ENCODE results near the gene NMRK2. TPM values are rescaled to one million over a fixed set of nuclear protein-coding genes. Genes with fewer than 3 reads are reported as not detected.
A peak's percentile ranks its signal among the peaks of the same experiment; 100 is the strongest.

Gene NMRK2
- polyA plus RNA-seq, 3 donors: not detected

- H3K9me3 ChIP-seq (replicated peaks in 1 of 2; ENCODE audit: control insufficient read depth in 1 of 2, insufficient read depth in 1 of 2, low read length in 2 of 2): no peaks in the 10 kb centered on the region
- H3K27me3 ChIP-seq (ENCODE audit: control insufficient read depth in 2 of 2, insufficient read depth in 2 of 2, low read length in 2 of 2): no peaks in the 10 kb centered on the region
- no peak overlapping the region for H3K4me3 Mint-ChIP-seq
- H3K27ac Mint-ChIP-seq: no peak overlapping the region
- H3K4me1 Mint-ChIP-seq: peaks cover 2% of the 10 kb centered on the region
- peaks cover 29% of the 10 kb centered on the region for H4K20me1 ChIP-seq (ENCODE audit: insufficient read depth, low read length)
- H3K4me3 ChIP-seq (replicated peaks in 1 of 3; ENCODE audit: low read depth in 2 of 3, low read length in 3 of 3): no peak overlapping the region
- no peak overlapping the region for H3K27ac ChIP-seq (ENCODE audit: low read depth in 1 of 2, low read length in 2 of 2)
- no peak for TF ChIP-seq CTCF (IDR thresholded peaks at IDR 0.05)
- no peaks in the 10 kb centered on the region for H3K4me1 ChIP-seq (ENCODE audit: control insufficient read depth in 1 of 2, insufficient read depth in 2 of 2, low read length in 2 of 2)
- H3K9me3 Mint-ChIP-seq: peaks cover 0 to 2% (median 0%) of the 10 kb centered on the region in 7 donors
- H3K36me3 ChIP-seq (replicated peaks in 1 of 2; ENCODE audit: control insufficient read depth in 1 of 2, insufficient read depth in 2 of 2, low read length in 2 of 2): peaks cover 83 to 97% of the 10 kb centered on the region in 2 donors
- DNase-seq: no peak
- H3K4me2 ChIP-seq (replicated peaks; ENCODE audit: extremely low read depth, low read length, poor library complexity, severe bottlenecking): no peak overlapping the region
- 98% methylated on average over 30 of the region's 35 CpGs for WGBS (ENCODE audit: insufficient coverage)
- H3K36me3 Mint-ChIP-seq: peaks cover 59 to 89% of the 10 kb centered on the region in 2 donors
- H3K79me2 ChIP-seq (ENCODE audit: insufficient read depth, low read length): peaks cover 22% of the 10 kb centered on the region
- no peak overlapping the region for H2AFZ ChIP-seq (ENCODE audit: insufficient read depth, low read depth, low read length, poor library complexity, severe bottlenecking)
- no peaks in the 10 kb centered on the region for H3K27me3 Mint-ChIP-seq (ENCODE audit: low read depth in 3 of 3)
- intact Hi-C loops (cut with micrococcal nuclease): no loop called here
- H3K9ac ChIP-seq (ENCODE audit: insufficient read depth, low read length, poor library complexity, severe bottlenecking): no peak overlapping the region
Observed at GRCh38 chr19:3963458-3964255, 30.8 kb downstream of the NMRK2 start.

DNA sequence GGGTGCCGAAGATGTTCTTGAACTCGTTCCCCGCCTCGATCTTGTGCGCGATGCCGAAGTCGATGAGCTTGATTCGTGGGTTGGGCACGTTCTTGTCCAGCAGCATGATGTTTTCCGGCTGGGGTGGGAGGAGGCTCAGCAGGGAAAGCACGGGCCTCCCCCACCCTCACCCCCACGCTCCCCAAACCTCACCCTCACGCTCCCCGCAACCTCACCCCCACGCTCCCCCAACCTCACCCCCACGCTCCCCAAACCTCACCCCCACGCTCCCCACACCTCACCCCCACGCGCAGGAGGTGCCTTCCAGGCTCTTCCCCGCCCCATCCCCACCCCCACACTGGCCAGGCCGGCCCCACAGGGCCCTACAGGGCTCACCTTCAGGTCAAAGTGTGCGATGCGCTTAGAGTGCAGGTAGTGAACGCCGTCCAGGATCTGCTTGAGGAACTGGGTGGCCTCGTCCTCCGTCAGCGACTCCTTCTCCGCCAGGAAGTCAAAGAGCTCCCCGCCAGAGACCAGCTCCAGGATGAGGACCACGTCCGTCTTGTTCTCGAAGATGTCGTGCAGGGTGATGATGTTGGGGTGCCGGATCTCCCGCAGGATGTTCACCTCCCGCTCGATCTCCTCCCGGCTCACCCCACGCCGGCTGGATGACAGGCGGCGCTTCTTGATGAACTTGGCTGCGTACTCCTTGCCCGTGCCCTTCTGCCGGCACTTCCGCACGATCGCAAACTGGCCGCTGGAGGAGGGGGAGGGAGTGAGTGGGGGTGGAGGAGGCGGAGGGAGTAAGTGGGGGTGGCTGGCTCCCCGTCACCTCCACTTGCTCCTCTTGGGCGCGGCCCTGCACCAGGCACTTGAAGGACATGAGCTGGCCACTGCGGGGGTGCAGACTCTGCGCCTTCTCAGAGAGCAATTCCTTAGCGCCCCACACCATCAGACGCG lies 31.7 kb downstream of the NMRK2 start:
- H3K9me3 Mint-ChIP-seq: peaks cover 0 to 2% (median 0%) of the 10 kb centered on the region in 7 donors
- H3K36me3 ChIP-seq (replicated peaks in 1 of 2; ENCODE audit: control insufficient read depth in 1 of 2, insufficient read depth in 2 of 2, low read length in 2 of 2): peaks cover 86 to 97% of the 10 kb centered on the region in 2 donors
- H3K4me3 Mint-ChIP-seq: no peak overlapping the region

More for the DNA sequence above, 31.7 kb downstream of the NMRK2 start:
- H3K36me3 Mint-ChIP-seq: peaks cover 65 to 95% of the 10 kb centered on the region in 2 donors
- Histone ChIP-seq H3K27ac (ENCODE audit: low read depth in 1 of 2, low read length in 2 of 2) (no peak overlapping the region), H4K20me1 (ENCODE audit: insufficient read depth, low read length) (peaks cover 33% of the 10 kb centered on the region), H3K9ac (ENCODE audit: insufficient read depth, low read length, poor library complexity, severe bottlenecking) (no peak overlapping the region), H3K9me3 (replicated peaks in 1 of 2; ENCODE audit: control insufficient read depth in 1 of 2, insufficient read depth in 1 of 2, low read length in 2 of 2) (no peaks in the 10 kb centered on the region), H3K79me2 (ENCODE audit: insufficient read depth, low read length) (peaks cover 25% of the 10 kb centered on the region), H3K4me2 (replicated peaks; ENCODE audit: extremely low read depth, low read length, poor library complexity, severe bottlenecking) (no peak overlapping the region), H2AFZ (ENCODE audit: insufficient read depth, low read depth, low read length, poor library complexity, severe bottlenecking) (no peak overlapping the region), H3K4me3 (replicated peaks in 1 of 3; ENCODE audit: low read depth in 2 of 3, low read length in 3 of 3) (no peak overlapping the region), H3K27me3 (ENCODE audit: control insufficient read depth in 2 of 2, insufficient read depth in 2 of 2, low read length in 2 of 2) (no peaks in the 10 kb centered on the region), H3K4me1 (ENCODE audit: control insufficient read depth in 1 of 2, insufficient read depth in 2 of 2, low read length in 2 of 2) (peaks cover 0 to 3% of the 10 kb centered on the region in 2 donors)
- TF ChIP-seq CTCF (IDR thresholded peaks at IDR 0.05): no peak
- intact Hi-C loops (cut with micrococcal nuclease): no loop called here
- 96% methylated on average over 39 of the region's 60 CpGs for WGBS (ENCODE audit: insufficient coverage)
- no peaks in the 10 kb centered on the region for H3K27me3 Mint-ChIP-seq (ENCODE audit: low read depth in 3 of 3)
- H3K27ac Mint-ChIP-seq: peak overlapping the region in 1 of 7 donors; percentile 6
- no peak for DNase-seq
- H3K4me1 Mint-ChIP-seq: peaks cover 5% of the 10 kb centered on the region
